ENCODE measurements around the gene CCDC167. TPM values are rescaled to one million over a fixed set of nuclear protein-coding genes. Genes with fewer than 3 reads are reported as not detected.

CCDC167 gene
- total RNA-seq, result 10 to 100 TPM in 1 of 2 donors, 1 to 10 TPM in 1; 7.6 to 10.9 TPM

- Histone ChIP-seq H3K4me3 (peak within 1 kb of the TSS; percentile 51 to 85), H3K9me3 (no peaks in the 10 kb centered on the region), H3K4me1 (peaks cover 9% of the 10 kb centered on the region), H3K27me3 (no peaks in the 10 kb centered on the region), H3K27ac (peak within 1 kb of the TSS in 1 of 4 donors; percentile 3), H3K36me3 (replicated peaks in 1 of 2; ENCODE audit: insufficient read depth in 1 of 2, low read depth in 2 of 2) (no peaks in the 10 kb centered on the region)
- WGBS, 2 donors, result 1 to 2% methylated on average over 37 to 38 of the region's 38 CpGs
- intact Hi-C loops (cut with DNase I), result no loop called here
- TF ChIP-seq POLR2A (IDR thresholded peaks at IDR 0.05) (peak in 1 of 3 donors; percentile 33), CTCF (IDR thresholded peaks at IDR 0.05) (no peak)
- DNase-seq (peak; percentile 92 to 95 (median 94)), ATAC-seq (peak; percentile 98)
These were observed at the start of gene CCDC167 for GRCh38 chr6:37499433-37500293. CCDC167 (minus strand) TSS chr6:37499893; CDS start chr6:37499863, 30 bp downstream.

- no peaks in the 10 kb centered on the region for H3K36me3 ChIP-seq (replicated peaks in 1 of 2; ENCODE audit: insufficient read depth in 1 of 2, low read depth in 2 of 2)
- H3K4me1 ChIP-seq, result no peaks in the 10 kb centered on the region
- H3K27me3 ChIP-seq, result no peaks in the 10 kb centered on the region
- no peak overlapping the region for H3K27ac ChIP-seq
- no peak overlapping the region for H3K4me3 ChIP-seq
- intact Hi-C loops (cut with DNase I), result no loop called here
- H3K9me3 ChIP-seq, result no peaks in the 10 kb centered on the region
- DNase-seq (no peak), ATAC-seq (no peak)
- no peak for TF ChIP-seq CTCF (IDR thresholded peaks at IDR 0.05)
- TF ChIP-seq POLR2A (IDR thresholded peaks at IDR 0.05), result no peak
- WGBS, 2 donors, result 59 to 88% methylated on average over 3 to 7 of the region's 7 CpGs
These were observed 49.5 kb upstream of the CCDC167 start for GRCh38 chr6:37549154-37549553.

GRCh38 chr6:37548067-37548674 is 48.5 kb upstream of the CCDC167 start:
- Histone ChIP-seq H3K36me3 (replicated peaks in 1 of 2; ENCODE audit: insufficient read depth in 1 of 2, low read depth in 2 of 2) (no peaks in the 10 kb centered on the region), H3K27me3 (no peaks in the 10 kb centered on the region), H3K4me1 (no peaks in the 10 kb centered on the region), H3K9me3 (no peaks in the 10 kb centered on the region), H3K4me3 (no peak overlapping the region), H3K27ac (no peak overlapping the region)
- no peak for DNase-seq
- 70 to 85% methylated on average over 7 to 8 of the region's 8 CpGs for WGBS, 2 donors
- intact Hi-C loops (cut with DNase I), result no loop called here
- no peak for ATAC-seq
- TF ChIP-seq CTCF (IDR thresholded peaks at IDR 0.05) (no peak), POLR2A (IDR thresholded peaks at IDR 0.05) (no peak)

GRCh38 chr6:37547564-37548061 is 47.9 kb upstream of the CCDC167 start:
- 51 to 55% methylated on average over 8 of the region's 8 CpGs for WGBS, 2 donors
- TF ChIP-seq POLR2A (IDR thresholded peaks at IDR 0.05) (no peak), CTCF (IDR thresholded peaks at IDR 0.05) (no peak)
- ATAC-seq (no peak), DNase-seq (no peak)
- Histone ChIP-seq H3K27me3 (no peaks in the 10 kb centered on the region), H3K27ac (no peak overlapping the region), H3K9me3 (no peaks in the 10 kb centered on the region), H3K4me1 (no peaks in the 10 kb centered on the region), H3K36me3 (replicated peaks in 1 of 2; ENCODE audit: insufficient read depth in 1 of 2, low read depth in 2 of 2) (no peaks in the 10 kb centered on the region), H3K4me3 (no peak overlapping the region)
- intact Hi-C loops (cut with DNase I), result no loop called here
